ENCODE results near the gene BRD7. TPM values are rescaled to one million over a fixed set of nuclear protein-coding genes. Genes with fewer than 3 reads are reported as not detected.

BRD7 gene
- total RNA-seq, 1 donor from 2014 or later = 53.4 TPM

DNA sequence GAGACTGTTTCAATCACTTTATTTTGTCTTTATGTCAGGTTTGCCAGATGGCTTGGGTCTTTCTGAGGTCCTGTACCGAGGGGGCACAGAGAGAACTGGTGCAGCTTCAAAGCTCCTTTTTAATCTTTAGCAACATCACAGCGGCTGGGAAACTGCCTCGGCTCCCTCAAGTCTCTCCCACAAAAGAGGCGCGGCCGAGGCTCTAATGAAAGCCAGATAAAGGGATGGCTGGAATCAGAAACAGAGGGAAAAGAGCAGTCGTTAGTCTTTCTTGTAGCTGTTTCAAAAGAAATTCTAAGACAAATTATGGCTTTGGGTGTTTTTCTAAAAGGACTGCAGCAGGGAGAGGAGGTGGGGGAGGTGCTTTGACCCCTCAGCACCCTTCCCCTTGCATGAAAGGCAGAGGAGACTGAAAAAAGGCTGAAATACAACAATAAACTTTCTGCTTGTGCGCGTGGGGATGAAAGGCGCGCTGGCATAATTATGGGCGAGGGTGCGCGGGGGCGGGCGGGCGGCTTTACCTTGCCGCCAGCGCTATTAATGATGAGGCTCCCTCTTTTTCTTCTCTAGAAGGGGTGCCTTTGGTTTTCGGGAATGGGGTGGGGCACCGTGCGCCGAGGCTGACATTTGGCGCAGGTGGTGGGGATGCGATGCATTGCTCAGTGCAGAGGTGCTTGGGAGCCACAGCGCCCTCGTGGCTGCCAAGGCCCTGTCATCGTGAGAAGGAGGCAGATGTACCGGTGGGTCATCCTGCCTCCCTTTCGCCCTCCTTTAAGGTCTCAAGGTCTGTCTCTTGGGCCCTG, 22.3 kb upstream of the BRD7 start:
- DNase-seq (ENCODE audit: low spot score) = no peak
- intact Hi-C loops (cut with DNase I) = no loop called here

- intact Hi-C loops (cut with DNase I) = no loop called here
Measured at GRCh38 chr16:50390371-50390771, 21.6 kb upstream of the BRD7 start.

DNA sequence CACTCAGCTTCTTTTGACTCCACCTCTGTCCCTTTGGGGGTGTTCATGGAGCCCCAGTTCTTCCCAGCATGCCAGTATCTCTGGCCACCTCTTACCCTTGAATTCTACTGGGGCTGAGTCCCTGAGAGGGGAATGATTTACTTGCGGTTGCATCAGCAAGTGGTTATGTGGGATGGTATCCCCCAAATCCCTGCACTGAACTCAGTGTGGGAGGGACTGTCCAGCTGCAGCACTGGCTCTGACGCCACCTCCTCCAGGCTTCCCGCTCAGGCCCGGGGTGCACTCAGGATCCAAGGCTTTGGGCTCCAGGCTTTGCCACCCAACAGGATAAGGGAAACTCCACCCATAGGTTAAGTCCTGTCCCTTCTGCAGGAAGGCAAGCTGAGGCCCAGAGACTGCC, 21.1 kb upstream of the BRD7 start:
- intact Hi-C loops (cut with DNase I) = no loop called here
- no peak for DNase-seq (ENCODE audit: low spot score)

More at GRCh38 chr16:50390371-50390771, 21.6 kb upstream of the BRD7 start:
- DNase-seq (ENCODE audit: low spot score) = no peak

DNA sequence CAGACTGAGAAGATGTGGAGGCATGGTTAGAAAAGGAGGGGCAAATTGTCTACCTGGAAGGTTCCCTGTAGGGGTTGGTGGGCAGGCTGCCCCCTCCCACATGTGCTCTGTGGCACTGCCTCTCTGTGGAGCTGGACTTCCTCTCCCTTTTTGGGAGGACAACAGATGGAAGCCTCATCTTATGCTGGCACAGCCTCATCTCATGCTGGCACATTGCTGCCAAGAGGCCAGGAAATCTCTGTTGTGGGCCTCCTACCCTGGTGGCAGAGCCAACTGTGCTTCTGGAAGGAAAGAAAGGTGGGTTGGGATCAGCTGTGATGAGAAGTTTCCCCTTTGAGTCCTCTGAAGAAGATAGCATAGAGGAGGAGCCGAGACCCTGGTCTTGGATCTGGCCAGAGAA, 19.7 kb upstream of the BRD7 start:
- no peak for DNase-seq (ENCODE audit: low spot score)

DNA sequence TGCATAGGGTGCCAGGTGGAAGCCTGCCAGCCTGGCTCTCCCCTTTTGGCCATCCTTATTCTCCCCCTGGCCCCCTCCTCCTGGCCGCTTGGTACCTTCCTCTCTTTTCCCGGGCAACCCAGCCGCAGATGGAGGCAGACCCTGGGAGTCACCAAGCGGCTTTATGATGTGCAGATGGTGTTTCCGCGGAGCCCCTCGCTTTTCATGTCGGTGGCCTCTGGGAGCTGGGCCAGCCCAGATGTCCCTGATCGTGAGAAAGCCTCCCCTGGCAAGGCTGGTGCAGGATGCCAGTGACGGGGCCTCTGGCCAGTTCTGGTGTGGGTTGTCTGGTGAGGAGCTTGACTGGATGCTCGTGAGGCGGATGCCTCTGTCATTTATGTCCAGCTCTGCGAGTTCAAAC, 18.0 kb upstream of the BRD7 start:
- no peak for DNase-seq (ENCODE audit: low spot score)
- intact Hi-C loops (cut with DNase I) = no loop called here

More for the DNA sequence above, 19.7 kb upstream of the BRD7 start:
- intact Hi-C loops (cut with DNase I) = no loop called here

DNA sequence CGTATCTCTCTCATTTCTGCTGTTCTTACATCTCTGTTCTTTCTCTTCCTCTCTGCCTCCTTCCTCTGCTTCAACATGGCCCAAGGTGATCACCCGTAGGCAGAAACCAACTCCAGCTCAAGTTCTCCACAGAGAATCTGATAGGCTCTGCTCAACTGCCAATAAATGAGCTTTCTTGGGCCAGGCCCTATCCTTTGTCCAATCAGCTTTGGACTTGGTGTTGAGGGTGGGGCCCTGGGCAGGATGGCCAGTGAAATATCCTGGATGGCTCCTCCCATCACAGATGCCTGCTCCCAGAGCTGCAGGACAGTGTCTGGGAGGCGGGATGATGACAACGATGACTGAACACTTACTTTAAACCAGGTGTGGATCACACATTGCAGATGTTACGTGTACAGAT, 17.4 kb upstream of the BRD7 start:
- intact Hi-C loops (cut with DNase I) = no loop called here
- DNase-seq (ENCODE audit: low spot score) = no peak

DNA sequence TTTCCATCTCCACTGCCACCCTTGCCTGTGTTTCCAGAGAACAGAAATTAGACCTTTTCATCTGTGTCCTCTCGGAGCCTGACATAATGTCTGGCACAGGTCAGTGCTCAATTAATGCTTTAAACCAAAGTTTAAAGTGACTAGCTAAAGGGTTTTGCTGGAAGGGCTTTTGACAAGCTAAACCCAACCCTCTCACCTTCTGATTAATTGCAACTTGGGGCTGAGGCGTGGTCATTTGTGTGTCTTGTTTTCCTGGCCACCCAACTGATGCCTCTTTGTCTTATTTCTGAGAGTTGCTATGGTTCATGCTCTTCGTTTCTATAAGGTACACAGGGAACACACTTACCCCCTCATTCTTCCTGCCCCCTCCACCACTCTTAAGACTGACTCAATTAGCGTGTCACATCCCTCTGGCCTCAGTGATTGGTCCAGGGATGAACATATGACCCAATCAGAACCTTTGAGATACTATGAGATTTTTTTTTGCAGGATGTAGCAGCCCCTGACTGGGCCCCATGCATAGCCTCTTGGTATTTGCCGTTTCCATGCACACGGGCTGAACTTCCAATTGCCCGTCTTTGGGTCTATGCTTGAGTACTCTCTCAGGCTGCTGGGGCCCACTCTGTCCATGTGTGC, 15.8 kb upstream of the BRD7 start:
- no peak for DNase-seq (ENCODE audit: low spot score)
- intact Hi-C loops (cut with DNase I) = no loop called here

GRCh38 chr16:50381679-50382440, 13.1 kb upstream of the BRD7 start:
- peak; percentile 67 for DNase-seq (ENCODE audit: low spot score)
- intact Hi-C loops (cut with DNase I) = no loop called here

DNA sequence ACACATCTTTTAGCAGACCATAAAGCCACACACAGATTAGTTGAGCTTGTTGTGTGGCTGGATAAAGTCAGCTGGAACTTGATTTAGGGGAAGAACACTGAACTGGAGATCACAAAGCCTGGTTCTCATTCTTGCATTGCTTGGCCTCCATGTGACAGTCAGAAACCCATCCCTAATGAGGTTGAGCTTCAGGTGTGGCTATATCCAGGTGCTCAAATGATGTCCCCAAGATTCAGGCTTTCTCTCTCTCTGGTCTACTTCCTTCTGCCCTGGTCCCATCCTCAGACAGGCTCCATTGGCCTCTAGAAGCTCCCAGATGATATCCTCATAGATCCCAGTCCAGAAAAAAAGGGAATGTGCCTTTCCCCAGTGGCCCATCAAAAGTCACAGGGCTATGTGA, 9.6 kb upstream of the BRD7 start:
- DNase-seq (ENCODE audit: low spot score) = peak; percentile 9
- intact Hi-C loops (cut with DNase I) = loop anchor here (10.0 kb wide), 1 partner anchor 426 kb away; no protein-coding TSS in a partner anchor

DNA sequence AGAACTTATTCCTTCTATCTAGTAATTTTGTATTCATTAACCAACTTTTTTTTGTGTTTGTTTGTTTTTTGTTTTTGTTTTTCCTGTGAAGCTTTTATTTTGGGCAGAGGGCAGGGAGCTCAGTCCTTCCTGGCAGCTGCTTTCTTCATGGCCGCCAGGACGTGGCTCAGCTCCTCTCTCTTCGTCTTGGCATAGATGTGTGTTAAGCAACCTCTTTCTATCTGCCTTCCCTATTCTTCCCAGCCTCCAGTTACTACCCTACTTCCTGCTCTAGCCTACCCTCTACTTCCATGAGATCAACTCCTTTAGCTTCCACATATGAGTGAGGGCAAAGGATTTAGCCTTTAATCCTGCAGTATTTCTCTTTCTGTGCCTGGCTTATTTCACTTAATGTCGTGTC, 8.2 kb upstream of the BRD7 start:
- peak; percentile 19 for DNase-seq (ENCODE audit: low spot score)
- intact Hi-C loops (cut with DNase I) = loop anchor here (10.0 kb wide), 1 partner anchor 428 kb away; no protein-coding TSS in a partner anchor

GRCh38 chr16:50373780-50374179, 5.0 kb upstream of the BRD7 start:
- no peak for DNase-seq (ENCODE audit: low spot score)
- intact Hi-C loops (cut with DNase I) = loop anchor here (5.0 to 10.0 kb wide), 3 partner anchors 224 to 431 kb away; no protein-coding TSS in a partner anchor

DNA sequence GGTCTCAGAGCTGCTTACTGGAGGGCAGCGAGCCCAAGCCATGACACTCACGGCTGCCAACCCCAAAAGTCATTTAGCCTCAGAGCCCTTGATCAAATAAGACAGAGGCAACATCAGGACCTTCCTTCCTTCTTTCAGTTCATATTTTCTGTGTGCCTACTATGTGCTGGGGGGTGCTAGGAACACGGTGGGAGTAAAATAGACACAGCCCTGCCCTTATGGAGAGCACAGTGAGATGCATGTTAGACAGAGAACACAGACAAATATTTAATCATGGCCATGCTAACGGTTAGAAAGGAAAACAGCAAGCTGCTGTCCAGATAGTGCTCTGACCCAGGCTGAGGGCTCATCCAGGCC, 4.5 kb upstream of the BRD7 start:
- intact Hi-C loops (cut with DNase I) = loop anchor here (5.0 to 10.0 kb wide), 3 partner anchors 224 to 431 kb away; no protein-coding TSS in a partner anchor
- DNase-seq (ENCODE audit: low spot score) = no peak

- DNase-seq (ENCODE audit: low spot score) = peak; percentile 85
- intact Hi-C loops (cut with DNase I) = loop anchor here (5.0 to 10.0 kb wide), 3 partner anchors 225 to 432 kb away; no protein-coding TSS in a partner anchor
Measured at GRCh38 chr16:50372611-50373344, 4.0 kb upstream of the BRD7 start.

- DNase-seq (ENCODE audit: low spot score) = no peak
Measured at GRCh38 chr16:50371936-50372595, 3.3 kb upstream of the BRD7 start.

GRCh38 chr16:50371036-50371716, 2.4 kb upstream of the BRD7 start:
- intact Hi-C loops (cut with DNase I) = loop anchor here (5.0 to 10.0 kb wide), 3 partner anchors 226 to 434 kb away; no protein-coding TSS in a partner anchor
- DNase-seq (ENCODE audit: low spot score) = no peak

More at GRCh38 chr16:50371936-50372595, 3.3 kb upstream of the BRD7 start:
- intact Hi-C loops (cut with DNase I) = loop anchor here (5.0 to 10.0 kb wide), 3 partner anchors 225 to 433 kb away; no protein-coding TSS in a partner anchor

DNA sequence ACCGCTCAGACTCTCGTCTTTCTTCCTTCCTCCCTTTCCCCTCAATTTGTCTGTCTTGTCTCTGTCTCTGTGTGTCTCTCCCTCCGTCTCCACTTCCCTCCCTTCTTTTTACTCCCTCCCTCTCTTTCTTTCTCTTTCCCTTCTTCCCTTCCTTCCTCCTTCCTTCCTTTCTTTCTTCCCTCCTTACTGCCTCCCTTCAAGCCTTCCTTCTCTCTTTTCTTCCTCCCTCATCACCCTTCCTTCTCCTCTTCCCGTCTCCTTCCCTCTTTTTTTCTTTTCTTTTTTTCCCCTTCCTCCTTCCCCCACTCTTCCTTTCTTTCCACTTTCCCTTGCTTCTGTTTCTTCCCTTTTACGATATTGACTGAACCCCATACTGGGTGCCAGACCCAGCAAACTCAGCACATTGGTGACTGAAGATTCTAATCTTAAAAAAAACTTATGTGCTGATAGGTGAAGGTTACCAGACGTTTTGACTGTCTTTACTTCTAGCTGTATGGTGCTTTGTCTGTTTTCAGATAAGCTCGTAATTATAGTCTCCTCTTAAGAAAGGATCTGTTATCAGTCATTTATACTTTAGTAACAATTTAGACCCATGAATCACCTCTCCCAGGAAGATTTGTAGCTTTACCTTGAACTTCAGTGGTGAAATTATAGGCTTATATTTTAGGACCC, 481 bp upstream of the BRD7 start:
- intact Hi-C loops (cut with DNase I) = loop anchor here (10.0 kb wide), 3 partner anchors 154 to 376 kb away; partner anchors contain the start of genes CNEP1R1 and CYLD
- no peak for DNase-seq (ENCODE audit: low spot score)

DNA sequence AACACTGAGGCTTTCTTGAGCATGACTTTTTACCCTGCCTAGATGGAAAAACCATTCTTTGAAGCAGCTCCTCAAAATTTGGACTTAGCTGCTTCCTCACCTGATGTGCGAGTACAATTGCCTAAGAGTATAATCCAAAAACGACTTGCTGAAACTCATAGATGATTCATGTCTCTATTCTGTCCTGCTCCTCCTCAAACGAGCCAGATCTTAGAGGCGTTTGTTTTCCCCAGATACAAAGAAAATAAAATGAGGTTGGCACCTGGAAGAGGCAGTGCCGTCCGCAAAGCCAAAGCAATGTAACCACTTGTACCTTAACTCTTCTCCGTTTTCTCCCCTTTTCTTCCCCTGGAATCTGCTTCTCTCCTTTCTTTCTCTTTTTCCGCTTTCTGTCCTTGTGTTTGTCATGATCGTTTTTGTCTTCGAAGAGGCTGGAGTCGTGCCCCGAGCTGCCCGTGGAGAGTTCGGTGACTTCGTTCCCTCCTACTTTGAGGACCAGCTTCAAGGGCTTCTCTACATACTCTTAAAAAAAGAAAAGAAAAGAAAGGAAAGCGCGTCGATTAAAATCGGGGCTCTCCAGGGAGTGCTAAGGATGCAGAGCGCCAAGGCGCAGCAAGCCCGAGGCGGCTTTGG, 895 bp downstream of the BRD7 start:
- intact Hi-C loops (cut with DNase I) = loop anchor here (10.0 kb wide), 3 partner anchors 153 to 377 kb away; partner anchors contain the start of genes CNEP1R1 and CYLD
- no peak for DNase-seq (ENCODE audit: low spot score)

All from cardiac septum (tissue), 1 donor.